OCI-LY7 (cell line): ENCODE data around the gene DUSP15. TPM values are rescaled to one million over a fixed set of nuclear protein-coding genes. Genes with fewer than 3 reads are reported as not detected.

ENCODE experiments used
- BruUV-seq: library from RNA; stranded (reverse); fragments of 400-500 nt; replicated peaks from 2 replicates; lab custom pipeline; 2021; lab: Mats Ljungman, UMichigan
- CTCF ChIA-PET: fragments of 300-600 bp; sonication (Branson Sonifier 250); formaldehyde crosslinking; loops from one replicate; lab custom pipeline; 2022; ENCODE audit warnings: antibody characterized with exemption; ENCODE audit not compliant: unreplicated experiment; lab: Charles Lee
- POLR2A ChIA-PET: fragments of 300-600 bp; sonication (Branson Sonifier 250); formaldehyde crosslinking; loops from one replicate; lab custom pipeline; 2022; ENCODE audit warnings: antibody characterized with exemption; lab: Charles Lee
- DNase-seq: peaks from one replicate; pipeline ENCODE4 v3.0.0-alpha.2; 2015; ENCODE audit warnings: low spot score
- H2AFZ ChIP-seq: fragments of 200-600 bp; sonication (generic), shearing (Covaris generic); 2 replicates; pipeline ENCODE4 v1.6.1; 2014; ENCODE audit warnings: mild to moderate bottlenecking, antibody characterized with exemption, low read length, moderate library complexity
- H3K27ac ChIP-seq: fragments of 200-600 bp; sonication (generic); 2 replicates; pipeline ENCODE4 v1.5.1; 2014; ENCODE audit warnings: mixed run types, low read depth, mild to moderate bottlenecking, moderate library complexity, low read length, inconsistent platforms; ENCODE audit not compliant: poor library complexity, severe bottlenecking
- H3K36me3 ChIP-seq: fragments of 200-600 bp; sonication (generic); 2 replicates; pipeline ENCODE4 v1.6.1; 2014; ENCODE audit warnings: mild to moderate bottlenecking, antibody characterized with exemption, low read length, moderate library complexity, mixed read lengths; ENCODE audit not compliant: insufficient read depth
- H3K4me1 ChIP-seq: fragments of 200-600 bp; sonication (generic); 2 replicates; pipeline ENCODE4 v1.5.1; 2014; ENCODE audit warnings: mild to moderate bottlenecking, low read length; ENCODE audit not compliant: insufficient read depth, poor library complexity, severe bottlenecking
- H3K4me2 ChIP-seq: fragments of 200-600 bp; sonication (generic); 2 replicates; pipeline ENCODE4 v1.6.1; 2014; ENCODE audit warnings: mild to moderate bottlenecking, low read length
- H3K4me3 ChIP-seq: fragments of 200-600 bp; sonication (generic); 2 replicates; pipeline ENCODE4 v1.5.1; 2014; ENCODE audit warnings: mild to moderate bottlenecking, low read depth, low read length; ENCODE audit not compliant: poor library complexity, severe bottlenecking
- H3K79me2 ChIP-seq: fragments of 200-600 bp; sonication (generic); 2 replicates; pipeline ENCODE4 v1.6.1; 2016; ENCODE audit warnings: low read depth, mild to moderate bottlenecking, low read length, moderate library complexity, mixed read lengths; ENCODE audit not compliant: insufficient read depth
- H3K9me2 ChIP-seq: fragments of 200-600 bp; sonication (generic); 2 replicates; pipeline ENCODE4 v1.6.1; 2016; ENCODE audit warnings: mild to moderate bottlenecking, low read length, mixed read lengths; ENCODE audit not compliant: insufficient read depth
- H3K9me3 ChIP-seq: fragments of 200-600 bp; sonication (generic); 2 replicates; pipeline ENCODE4 v1.6.1; 2014; ENCODE audit warnings: mild to moderate bottlenecking, mixed run types, low read length, mixed read lengths
- H4K20me1 ChIP-seq: fragments of 200-600 bp; sonication (generic); 2 replicates; pipeline ENCODE4 v1.6.1; 2014; ENCODE audit warnings: mild to moderate bottlenecking, antibody characterized with exemption, low read length, moderate library complexity, mixed read lengths; ENCODE audit not compliant: insufficient read depth
- EZH2phosphoT487 ChIP-seq: fragments of 200-600 bp; sonication (generic); IDR thresholded peaks from 2 replicates; pipeline ENCODE4 v1.6.1; 2018; ENCODE audit warnings: low read depth, borderline replicate concordance, mild to moderate bottlenecking, mixed run types, antibody characterized with exemption, low read length, moderate library complexity, mixed read lengths
- intact Hi-C: fragments of 100-400 bp; cut with micrococcal nuclease; formaldehyde crosslinking; loops from one replicate; pipeline ENCODE4 v1.10.0; 2022; ENCODE audit not compliant: unreplicated experiment
- total RNA-seq, 2 experiments: library from RNA; depleted of rRNA in 1 of 2; stranded (reverse); fragments of >200 nt in 1 of 2; shearing (Covaris generic) in 1 of 2; gene quantifications; 2 replicates each; pipeline ENCODE4 v1.2.3, GENCODE V29; 2014 to 2022
- TF ChIP-seq, protein P1 (sequence below): fragments of 200-600 bp; sonication (generic); conservative IDR thresholded peaks from 2 replicates; pipeline ENCODE4 v1.5.1; 2014; ENCODE audit warnings: mild to moderate bottlenecking, antibody characterized with exemption, low read length, moderate library complexity, mixed read lengths

The DUSP15 gene
- total RNA-seq, 2 experiments from 2014 or later = 0.19 to 0.61 TPM

- no peaks in the 10 kb centered on the region for H4K20me1 ChIP-seq
- peaks cover 13% of the 10 kb centered on the region for H3K4me1 ChIP-seq
- CTCF ChIA-PET = interaction anchor here (0.5 kb wide), 1 partner anchor 10 kb away, joined by 5 read pairs; no protein-coding TSS in a partner anchor
- H3K79me2 ChIP-seq = no peaks in the 10 kb centered on the region
- no peak for TF ChIP-seq EZH2phosphoT487
- TF ChIP-seq, protein P1, sequence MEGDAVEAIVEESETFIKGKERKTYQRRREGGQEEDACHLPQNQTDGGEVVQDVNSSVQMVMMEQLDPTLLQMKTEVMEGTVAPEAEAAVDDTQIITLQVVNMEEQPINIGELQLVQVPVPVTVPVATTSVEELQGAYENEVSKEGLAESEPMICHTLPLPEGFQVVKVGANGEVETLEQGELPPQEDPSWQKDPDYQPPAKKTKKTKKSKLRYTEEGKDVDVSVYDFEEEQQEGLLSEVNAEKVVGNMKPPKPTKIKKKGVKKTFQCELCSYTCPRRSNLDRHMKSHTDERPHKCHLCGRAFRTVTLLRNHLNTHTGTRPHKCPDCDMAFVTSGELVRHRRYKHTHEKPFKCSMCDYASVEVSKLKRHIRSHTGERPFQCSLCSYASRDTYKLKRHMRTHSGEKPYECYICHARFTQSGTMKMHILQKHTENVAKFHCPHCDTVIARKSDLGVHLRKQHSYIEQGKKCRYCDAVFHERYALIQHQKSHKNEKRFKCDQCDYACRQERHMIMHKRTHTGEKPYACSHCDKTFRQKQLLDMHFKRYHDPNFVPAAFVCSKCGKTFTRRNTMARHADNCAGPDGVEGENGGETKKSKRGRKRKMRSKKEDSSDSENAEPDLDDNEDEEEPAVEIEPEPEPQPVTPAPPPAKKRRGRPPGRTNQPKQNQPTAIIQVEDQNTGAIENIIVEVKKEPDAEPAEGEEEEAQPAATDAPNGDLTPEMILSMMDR = no peak
- no TSS peak for BruUV-seq
- no peak for DNase-seq
- H3K36me3 ChIP-seq = no peaks in the 10 kb centered on the region
- intact Hi-C loops = no loop called here
- H3K27ac ChIP-seq = no peak overlapping the region
- H3K9me2 ChIP-seq = no peaks in the 10 kb centered on the region
- H3K9me3 ChIP-seq = no peaks in the 10 kb centered on the region
- H3K4me3 ChIP-seq = no peak overlapping the region
- no peak overlapping the region for H2AFZ ChIP-seq
- POLR2A ChIA-PET = no interaction called here
- H3K4me2 ChIP-seq = no peak overlapping the region
Observed at GRCh38 chr20:31843288-31843687, 27.0 kb downstream of the DUSP15 start.

- Histone ChIP-seq H3K36me3 (no peaks in the 10 kb centered on the region), H4K20me1 (no peaks in the 10 kb centered on the region), H3K4me3 (no peak overlapping the region), H3K4me2 (no peak overlapping the region), H3K27ac (no peak overlapping the region), H3K9me2 (no peaks in the 10 kb centered on the region), H3K9me3 (no peaks in the 10 kb centered on the region), H3K4me1 (peaks cover 13% of the 10 kb centered on the region), H3K79me2 (no peaks in the 10 kb centered on the region), H2AFZ (no peak overlapping the region)
- no TSS peak for BruUV-seq
- DNase-seq = no peak
- intact Hi-C loops = no loop called here
- CTCF ChIA-PET = interaction anchor here (0.5 kb wide), 1 partner anchor 11 kb away, joined by 5 read pairs; no protein-coding TSS in a partner anchor
- TF ChIP-seq EZH2phosphoT487 = no peak
- TF ChIP-seq, protein P1 = no peak
- POLR2A ChIA-PET = no interaction called here
Observed at GRCh38 chr20:31842471-31843157, 27.7 kb downstream of the DUSP15 start.

DNA sequence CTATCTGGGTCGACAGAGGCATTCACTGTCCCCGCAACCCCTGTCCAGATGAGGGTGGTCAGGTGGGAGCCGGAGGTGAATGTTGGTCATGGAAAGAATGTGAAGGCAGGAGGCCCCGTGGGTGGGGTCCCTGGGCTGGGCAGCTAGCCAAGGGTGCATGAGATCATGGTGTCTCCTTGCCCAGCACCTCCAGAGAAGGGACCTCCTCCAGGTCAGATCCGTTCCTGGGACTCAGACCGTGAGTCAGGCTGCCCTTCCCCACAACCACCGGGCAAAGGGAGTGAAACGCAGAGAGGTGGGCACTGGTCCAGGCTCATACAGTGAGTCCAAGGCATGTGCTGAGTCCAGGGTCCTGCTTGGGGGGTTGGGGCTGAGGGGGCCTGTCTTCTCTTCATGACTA lies 28.4 kb downstream of the DUSP15 start:
- no peak for TF ChIP-seq EZH2phosphoT487
- TF ChIP-seq, protein P1 = no peak
- no TSS peak for BruUV-seq
- Histone ChIP-seq H3K9me2 (no peaks in the 10 kb centered on the region), H3K79me2 (no peaks in the 10 kb centered on the region), H3K27ac (no peak overlapping the region), H3K4me1 (peaks cover 13% of the 10 kb centered on the region), H2AFZ (no peak overlapping the region), H3K4me2 (no peak overlapping the region), H3K9me3 (no peaks in the 10 kb centered on the region), H4K20me1 (no peaks in the 10 kb centered on the region), H3K36me3 (no peaks in the 10 kb centered on the region), H3K4me3 (no peak overlapping the region)
- POLR2A ChIA-PET = no interaction called here
- CTCF ChIA-PET = no interaction called here
- DNase-seq = no peak
- intact Hi-C loops = no loop called here
